Neural cell (in vitro differentiated cells): ENCODE measurements around the gene ADRM1. TPM values are rescaled to one million over a fixed set of nuclear protein-coding genes. Genes with fewer than 3 reads are reported as not detected.

Experiments
- H2AFZ ChIP-seq: fragments of 200-600, 300-800 bp; sonication (generic), shearing (Covaris generic); 2 replicates; pipeline ENCODE4 v1.6.0; 2014; ENCODE audit warnings: low read depth, mild to moderate bottlenecking, antibody characterized with exemption, low read length, moderate library complexity
- H3F3A ChIP-seq: fragments of 200-600 bp; shearing (Covaris generic); 2 replicates; pipeline ENCODE4 v1.6.1; 2016; ENCODE audit warnings: mild to moderate bottlenecking, moderate library complexity, mixed read lengths, antibody characterized with exemption, low read length; ENCODE audit not compliant: insufficient read depth, poor library complexity, severe bottlenecking
- H3K27ac ChIP-seq: fragments of 200-600, 300-800 bp; sonication (generic), shearing (Covaris generic); 2 replicates; pipeline ENCODE4 v1.5.1; 2014; ENCODE audit warnings: mild to moderate bottlenecking, low read length, moderate library complexity
- H3K27me3 ChIP-seq: fragments of 300-800, 200-600 bp; sonication (generic), shearing (Covaris generic); 2 replicates; pipeline ENCODE4 v1.6.0; 2014; ENCODE audit warnings: mild to moderate bottlenecking, low read depth, low read length, moderate library complexity; ENCODE audit not compliant: insufficient read depth
- H3K36me3 ChIP-seq: fragments of 300-800, 200-600 bp; sonication (generic), shearing (Covaris generic); 2 replicates; pipeline ENCODE4 v1.5.1; 2014; ENCODE audit warnings: mild to moderate bottlenecking, antibody characterized with exemption, low read length, moderate library complexity; ENCODE audit not compliant: insufficient read depth
- H3K4me2 ChIP-seq: fragments of 300-800, 200-600 bp; sonication (generic), shearing (Covaris generic); 2 replicates; pipeline ENCODE4 v1.6.0; 2014; ENCODE audit warnings: mild to moderate bottlenecking, low read length
- H3K4me3 ChIP-seq: fragments of 300-800, 200-600 bp; sonication (generic), shearing (Covaris generic); 2 replicates; pipeline ENCODE4 v1.5.1; 2014; ENCODE audit warnings: mild to moderate bottlenecking, low read length, moderate library complexity
- H3K79me2 ChIP-seq: fragments of 200-600 bp; shearing (Covaris generic); replicated peaks from 2 replicates; pipeline ENCODE4 v1.6.0; 2014; ENCODE audit warnings: mild to moderate bottlenecking, low read length, moderate library complexity; ENCODE audit not compliant: insufficient read depth
- H3K9ac ChIP-seq: fragments of 300-800, 200-600 bp; sonication (generic), shearing (Covaris generic); 2 replicates; pipeline ENCODE4 v1.6.1; 2016; ENCODE audit warnings: mild to moderate bottlenecking, low read length, mixed read lengths
- H3K9me2 ChIP-seq: fragments of 200-600 bp; shearing (Covaris generic); 2 replicates; pipeline ENCODE4 v1.6.1; 2016; ENCODE audit warnings: mild to moderate bottlenecking, low read length, mixed read lengths; ENCODE audit not compliant: insufficient read depth
- H3K9me3 ChIP-seq: fragments of 200-600, 300-800 bp; sonication (generic), shearing (Covaris generic); 2 replicates; pipeline ENCODE4 v1.6.1; 2016; ENCODE audit warnings: mild to moderate bottlenecking, mixed run types, low read length, moderate library complexity, mixed read lengths
- H4K20me1 ChIP-seq: fragments of 200-600 bp; shearing (Covaris generic); 2 replicates; pipeline ENCODE4 v1.6.1; 2016; ENCODE audit warnings: mild to moderate bottlenecking, mixed run types; ENCODE audit not compliant: insufficient read depth
- CTCF ChIP-seq: fragments of 450-650 bp; IDR thresholded peaks from 2 replicates; pipeline ENCODE4 v1.5.1; 2014; ENCODE audit warnings: antibody characterized with exemption, mild to moderate bottlenecking, moderate library complexity; ENCODE audit not compliant: poor library complexity, severe bottlenecking
- EP300 ChIP-seq: fragments of 450-650 bp; conservative IDR thresholded peaks from 2 replicates; pipeline ENCODE4 v1.6.1; 2014; ENCODE audit warnings: antibody characterized with exemption, mild to moderate bottlenecking, moderate library complexity; ENCODE audit not compliant: poor library complexity, severe bottlenecking
- EZH2 ChIP-seq: fragments of 200-600, 300-800 bp; shearing (Covaris generic), sonication (generic); IDR thresholded peaks from 2 replicates; pipeline ENCODE4 v1.6.1; 2014; ENCODE audit warnings: antibody characterized with exemption, low read length, borderline replicate concordance, mild to moderate bottlenecking; ENCODE audit not compliant: insufficient read depth, poor library complexity, severe bottlenecking
- MXI1 ChIP-seq: fragments of 450-650 bp; conservative IDR thresholded peaks from 2 replicates; pipeline ENCODE4 v1.6.1; 2014; ENCODE audit warnings: antibody characterized with exemption, mild to moderate bottlenecking; ENCODE audit not compliant: poor library complexity, severe bottlenecking
- POLR2AphosphoS5 ChIP-seq: IDR thresholded peaks from 2 replicates; pipeline ENCODE4 v1.6.1; 2012
- RAD21 ChIP-seq: fragments of 450-650 bp; conservative IDR thresholded peaks from 2 replicates; pipeline ENCODE4 v1.6.1; 2014; ENCODE audit warnings: antibody characterized with exemption, mild to moderate bottlenecking, moderate library complexity
- REST ChIP-seq: IDR thresholded peaks from 2 replicates; pipeline ENCODE4 v1.6.1; 2012; ENCODE audit warnings: borderline replicate concordance
- SMC3 ChIP-seq: fragments of 450-650 bp; conservative IDR thresholded peaks from 2 replicates; pipeline ENCODE4 v1.6.1; 2014; ENCODE audit warnings: antibody characterized with exemption, mild to moderate bottlenecking, moderate library complexity; ENCODE audit not compliant: poor library complexity
- TAF1 ChIP-seq: IDR thresholded peaks from 2 replicates; pipeline ENCODE4 v1.6.1; 2012; ENCODE audit warnings: low read depth
- polyA plus RNA-seq: library from polyadenylated mRNA; depleted of rRNA; stranded (reverse); fragments of >200 nt; gene quantifications from 2 replicates; pipeline ENCODE4 v1.2.3, GENCODE V29; 2014

ADRM1 gene
- polyA plus RNA-seq, 1 donor from 2014 or later, result 111 TPM

GRCh38 chr20:62297449-62298227 lies 5.2 kb upstream of the ADRM1 start:
- Histone ChIP-seq H2AFZ (no peak overlapping the region), H3K9me2 (no peaks in the 10 kb centered on the region), H3K79me2 (no peaks in the 10 kb centered on the region), H3K27me3 (no peaks in the 10 kb centered on the region), H3K27ac (no peak overlapping the region), H3F3A (no peaks in the 10 kb centered on the region), H3K4me3 (no peak overlapping the region), H3K36me3 (no peaks in the 10 kb centered on the region), H4K20me1 (no peaks in the 10 kb centered on the region), H3K9me3 (no peaks in the 10 kb centered on the region), H3K9ac (no peak overlapping the region), H3K4me2 (no peak overlapping the region)
- no peak for TF ChIP-seq MXI1

GRCh38 chr20:62298577-62299249 lies 4.1 kb upstream of the ADRM1 start:
- H3K27ac ChIP-seq, result no peak overlapping the region
- H3K4me3 ChIP-seq, result no peak overlapping the region
- no peaks in the 10 kb centered on the region for H3K9me3 ChIP-seq
- H4K20me1 ChIP-seq, result no peaks in the 10 kb centered on the region
- no peaks in the 10 kb centered on the region for H3K9me2 ChIP-seq
- H3F3A ChIP-seq, result no peaks in the 10 kb centered on the region
- no peaks in the 10 kb centered on the region for H3K36me3 ChIP-seq
- H2AFZ ChIP-seq, result no peak overlapping the region
- no peaks in the 10 kb centered on the region for H3K27me3 ChIP-seq
- no peak overlapping the region for H3K4me2 ChIP-seq
- no peak overlapping the region for H3K9ac ChIP-seq
- no peak for TF ChIP-seq EZH2
- TF ChIP-seq TAF1, result no peak
- TF ChIP-seq EP300, result no peak
- no peak for TF ChIP-seq REST
- TF ChIP-seq SMC3, result no peak
- no peak for TF ChIP-seq POLR2AphosphoS5
- TF ChIP-seq MXI1, result no peak
- TF ChIP-seq CTCF, result no peak
- no peak for TF ChIP-seq RAD21
- H3K79me2 ChIP-seq, result peaks cover 5% of the 10 kb centered on the region
